ENCODE data around the gene PPARGC1A. TPM values are rescaled to one million over a fixed set of nuclear protein-coding genes. Genes with fewer than 3 reads are reported as not detected.

Gene PPARGC1A
- total and polyA plus RNA-seq, 2 of the 13 experiments (the other 11 are each of a cell fraction or from before 2014, with no cell fraction given) = 20.7 to 37.3 TPM

GRCh38 chr4:23877758-23878229, 12.1 kb downstream of the PPARGC1A start (continued):
- TF ChIP-seq ZNF512 (CRISPR knock-in tag; IDR thresholded peaks at IDR 0.05) (no peak), HNRNPK (IDR thresholded peaks at IDR 0.05; ENCODE audit: low read depth, low read length, poor library complexity, severe bottlenecking) (no peak), ZNF512B (CRISPR knock-in tag; IDR thresholded peaks at IDR 0.05; ENCODE audit: borderline replicate concordance) (no peak), ZNF503 (CRISPR knock-in tag; IDR thresholded peaks at IDR 0.05) (peak; percentile 66; the same call in 1 of the 2 replicates), ATF4 (CRISPR knock-in tag; IDR thresholded peaks at IDR 0.05) (peak in 1 of 2 experiments; percentile 66; a peak in 2 of 4 replicates), ERF (CRISPR knock-in tag; IDR thresholded peaks at IDR 0.05) (peak; percentile 81), TRIM22 (IDR thresholded peaks at IDR 0.05) (no peak), MEIS2 (CRISPR knock-in tag; IDR thresholded peaks at IDR 0.05) (peak; percentile 40; the same call in 1 of the 2 replicates), NR2C2 (CRISPR knock-in tag; IDR thresholded peaks at IDR 0.05; ENCODE audit: borderline replicate concordance) (peak; percentile 34; the same call in 1 of the 2 replicates), MXD1 (CRISPR knock-in tag; IDR thresholded peaks at IDR 0.05) (no peak), TBX2 (CRISPR knock-in tag; IDR thresholded peaks at IDR 0.05; ENCODE audit: borderline replicate concordance) (peak; percentile 85; the same call in 1 of the 2 replicates), HOXA3 (CRISPR knock-in tag; IDR thresholded peaks at IDR 0.05) (peak; percentile 80), ZNF446 (CRISPR knock-in tag; IDR thresholded peaks at IDR 0.05) (no peak), SIN3A (IDR thresholded peaks at IDR 0.05; ENCODE audit: borderline replicate concordance, low read depth, low read length) (no peak), CREBL2 (CRISPR knock-in tag; IDR thresholded peaks at IDR 0.05; ENCODE audit: borderline replicate concordance) (no peak), ZNF225 (CRISPR knock-in tag; IDR thresholded peaks at IDR 0.05) (no peak), EP300 (IDR thresholded peaks at IDR 0.05; ENCODE audit: low read depth in 2 of 2, low read length in 2 of 2) (peak; percentile 71 to 96; a peak in 3 of 4 replicates), EP300 (CRISPR knock-in tag; IDR thresholded peaks at IDR 0.05; ENCODE audit: borderline replicate concordance) (peak; percentile 82; the same call in 1 of the 2 replicates), HOXA7 (CRISPR knock-in tag; IDR thresholded peaks at IDR 0.05) (no peak), MAX (IDR thresholded peaks at IDR 0.05) (peak; percentile 84)

Data from HepG2 (cell line).